Measurements from ENCODE around the gene SH3GLB1. TPM values are rescaled to one million over a fixed set of nuclear protein-coding genes. Genes with fewer than 3 reads are reported as not detected.

The SH3GLB1 gene
- total and polyA plus RNA-seq, 2 of the 4 experiments (the other 2 are of a cell fraction) = 22.2 to 36.5 TPM

DNA sequence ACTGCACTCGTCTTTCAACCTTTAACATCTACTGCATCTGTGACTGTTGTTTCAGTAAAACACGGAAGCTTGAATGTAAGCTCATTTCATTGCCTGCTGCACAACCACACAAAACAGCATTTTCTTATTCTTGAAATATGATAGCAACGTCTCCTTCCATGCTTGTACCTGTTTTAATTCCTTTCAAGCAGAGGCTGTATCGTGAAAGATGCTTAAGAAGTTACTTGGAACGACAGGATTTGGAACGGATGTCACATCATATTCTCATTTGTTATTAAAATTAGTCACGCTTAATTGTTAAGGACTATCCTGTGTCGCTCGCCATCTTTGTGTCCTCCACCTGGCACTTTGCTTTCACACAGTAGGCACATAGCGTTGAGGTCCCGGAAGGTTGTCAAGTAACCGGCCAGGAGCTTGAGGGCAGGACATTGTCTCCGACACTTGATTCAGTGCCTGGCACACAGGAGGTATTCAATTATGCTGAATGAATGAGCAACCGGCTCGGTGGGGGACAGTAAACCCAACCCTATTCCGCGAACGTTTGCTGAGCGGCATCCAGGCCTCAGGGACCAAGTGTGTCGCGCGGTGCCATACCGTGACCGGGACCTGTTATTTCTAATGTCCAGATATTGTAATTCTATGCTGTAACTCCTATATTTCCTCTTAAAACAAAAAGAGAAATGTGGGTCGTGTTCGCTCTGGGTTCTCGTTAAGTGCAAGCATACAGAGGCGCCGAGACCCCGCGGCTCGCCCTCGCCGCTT lies 499 bp upstream of the SH3GLB1 start:
- intact Hi-C loops (cut with micrococcal nuclease) = loop anchor here (2.0 kb wide), 2 partner anchors 261 to 381 kb away; no protein-coding TSS in a partner anchor
- H3K36me3 ChIP-seq (ENCODE audit: control insufficient read depth, insufficient read depth, low read length) = no peaks in the 10 kb centered on the region; the same call in 1 of the 2 replicates
- H3K14ac ChIP-seq (replicated peaks; ENCODE audit: low read depth, low read length) = peak overlapping the region; percentile 75
- peak overlapping the region; percentile 88 to 91 for H4K8ac ChIP-seq (ENCODE audit: low read depth in 2 of 2, low read length in 2 of 2)
- ATAC-seq (ENCODE audit: low read depth) (peak; percentile 10), DNase-seq (no peak)
- no peaks in the 10 kb centered on the region; the same call in 1 of the 2 replicates for H3K4me1 ChIP-seq (ENCODE audit: control insufficient read depth, insufficient read depth, low read length)
- ChIA-PET POLR2A (ENCODE audit: unreplicated experiment) (interaction anchor here (0.5 to 1.5 kb wide), 8 partner anchors 10 to 863 kb away, joined by 3 to 15 read pairs (median 3); no protein-coding TSS in a partner anchor), CTCF (interaction anchor here (0.6 to 1.4 kb wide), 7 partner anchors 9 to 229 kb away, joined by 3 to 10 read pairs (median 5); no protein-coding TSS in a partner anchor)
- H2AK5ac ChIP-seq (ENCODE audit: low read depth, low read length) = no peak overlapping the region
- H2AK9ac ChIP-seq (replicated peaks; ENCODE audit: low read depth, low read length, poor library complexity) = peak overlapping the region; percentile 6
- no peak overlapping the region for H2BK20ac ChIP-seq (ENCODE audit: low read depth, low read length)
- no peaks in the 10 kb centered on the region; the same call in 1 of the 2 replicates for H3K9me1 ChIP-seq (ENCODE audit: insufficient read depth, low read length)
- peak overlapping the region; percentile 82 for H3K4me2 ChIP-seq (ENCODE audit: low read depth, low read length)
- peak overlapping the region; percentile 7; the same call in 1 of the 3 replicates for H2BK15ac ChIP-seq (ENCODE audit: low read depth, low read length)
- peak overlapping the region; percentile 78 for H3K4ac ChIP-seq (ENCODE audit: low read depth, low read length)
- in situ Hi-C loops (cut with MboI; ENCODE audit: low sequenced_read_pairs) = loop anchor here (25.0 kb wide), 1 partner anchor 992 kb away; the partner anchor contains the start of gene ZNHIT6
- peak overlapping the region; percentile 18 for H3K27ac ChIP-seq (ENCODE audit: insufficient read depth, low read length)
- peaks cover 0 to 15% of the 10 kb centered on the region in 2 experiments; a peak in 2 of 4 replicates for H3K79me1 ChIP-seq (ENCODE audit: low read depth in 1 of 2, low read length in 2 of 2)
- H4K20me1 ChIP-seq (ENCODE audit: insufficient read depth, low read length) = peaks cover 34% of the 10 kb centered on the region
- peak overlapping the region; percentile 58; the same call in 1 of the 2 replicates for H2BK120ac ChIP-seq (ENCODE audit: low read depth, low read length)
- 79% methylated on average over 6 of the region's 34 CpGs; no CpG with 5 or more reads in 1 of the 2 experiments for WGBS, 2 experiments (ENCODE audit: extremely low coverage in 2 of 2, insufficient read length in 1 of 2)
- H3K4me3 ChIP-seq (ENCODE audit: insufficient read depth, low read depth, low read length) = peak overlapping the region; percentile 64
- peak overlapping the region; percentile 96 for H2AFZ ChIP-seq (replicated peaks; ENCODE audit: low read length, poor library complexity)
- BruUV-seq (replicated peaks) = no TSS peak
- 0 out of 2 replicates have a peak overlapping the region, but pooled peaks have one; percentile 42 for H3K56ac ChIP-seq (ENCODE audit: extremely low read depth, insufficient read depth, low read length)
- no peaks in the 10 kb centered on the region for H3K27me3 ChIP-seq (ENCODE audit: control insufficient read depth, insufficient read depth, low read length)
- H3K9me3 ChIP-seq (ENCODE audit: control insufficient read depth, insufficient read depth, low read length) = no peaks in the 10 kb centered on the region
- no peak for TF ChIP-seq FOS (IDR thresholded peaks at IDR 0.05; ENCODE audit: low read depth, low read length)
- no peak for TF ChIP-seq RCOR1 (IDR thresholded peaks at IDR 0.05; ENCODE audit: insufficient replicate concordance, low read length)
- no peak for TF ChIP-seq SMC3 (IDR thresholded peaks at IDR 0.05; ENCODE audit: low read depth, low read length)
- no peak for TF ChIP-seq RAD21 (IDR thresholded peaks at IDR 0.05; ENCODE audit: low read length)
- peak overlapping the region; percentile 58 for H4K5ac ChIP-seq (ENCODE audit: low read depth, low read length)
- peak overlapping the region; percentile 87 for H3K23ac ChIP-seq (ENCODE audit: low read depth, low read length)
- peak overlapping the region; percentile 69 for H3K9ac ChIP-seq (ENCODE audit: low read depth, low read length)
- peak overlapping the region; percentile 71 for H4K91ac ChIP-seq (ENCODE audit: insufficient read depth, low read depth, low read length)
- dilution Hi-C loops (cut with HindIII; ENCODE audit: low sequenced_read_pairs, unreplicated experiment) = no loop called here
- peak overlapping the region; percentile 15 for H2BK5ac ChIP-seq (ENCODE audit: low read depth, low read length, poor library complexity, severe bottlenecking)
- H3K18ac ChIP-seq (ENCODE audit: low read depth, low read length) = peak overlapping the region; percentile 5; the same call in 1 of the 2 replicates
